SK-N-SH (cell line): ENCODE data around the gene RNF11.

ENCODE experiments used
- CTCF ChIP-seq: fragments of 200-600 bp; sonication (generic); IDR thresholded peaks from 2 replicates; pipeline ENCODE4 v1.6.1; 2017; ENCODE audit warnings: antibody characterized with exemption, mild to moderate bottlenecking, moderate library complexity
- EP300 ChIP-seq, 2 experiments: IDR thresholded peaks; 2 replicates each; pipeline versions ENCODE4 v1.4.0 to v1.6.1; 2012; ENCODE audit warnings: borderline replicate concordance in 1 of 2, low read depth in 1 of 2, low read length in 1 of 2
- PBX3 ChIP-seq: IDR thresholded peaks from 2 replicates; pipeline ENCODE4; 2012
- RCOR1 ChIP-seq: fragments of 150-350 bp; IDR thresholded peaks from 2 replicates; pipeline ENCODE4 v1.6.1; 2017; ENCODE audit warnings: antibody characterized with exemption, low read length
- REST ChIP-seq: IDR thresholded peaks from 2 replicates; pipeline ENCODE4 v1.6.1; 2012; ENCODE audit warnings: mild to moderate bottlenecking, low read depth, low read length, moderate library complexity
- TAF1 ChIP-seq: IDR thresholded peaks from 2 replicates; pipeline ENCODE4 v1.6.1; 2012; ENCODE audit warnings: low read depth, mild to moderate bottlenecking, low read length, moderate library complexity, borderline replicate concordance
- TCF12 ChIP-seq: IDR thresholded peaks from 2 replicates; pipeline ENCODE4 v1.4.0; 2012

- no peak for TF ChIP-seq TCF12
- TF ChIP-seq CTCF, result no peak
- TF ChIP-seq RCOR1, result no peak
- TF ChIP-seq TAF1, result no peak
- no peak for TF ChIP-seq REST
- TF ChIP-seq EP300 (IDR thresholded peaks at IDR 0.05; ENCODE audit: borderline replicate concordance in 1 of 2, low read depth in 1 of 2, low read length in 1 of 2), result no peak
- TF ChIP-seq PBX3, result no peak
Observed at GRCh38 chr1:51266791-51267190, 30.7 kb downstream of the RNF11 start.
